ENCODE data around the gene PPP1R12C. TPM values are rescaled to one million over a fixed set of nuclear protein-coding genes. Genes with fewer than 3 reads are reported as not detected.
"Not testable (repeated sequence)": the region's sequence is repeated elsewhere in the genome, so short reads cannot be mapped to it uniquely, and the experiment has no call there.

The PPP1R12C gene
- total RNA-seq, 4 donors from 2014 or later: 113 to 512 (median 193) TPM

- Histone ChIP-seq H3K4me3 (peak overlapping the region in 2 of 4 donors; percentile 8 to 24), H3K4me1 (peaks cover 0 to 12% (median 3%) of the 10 kb centered on the region in 4 donors), H3K27me3 (peaks cover 0 to 21% of the 10 kb centered on the region in 2 donors), H3K9me3 (peaks cover 0 to 6% (median 0%) of the 10 kb centered on the region in 4 donors), H3K36me3 (no peaks in the 10 kb centered on the region), H3K27ac (no peak overlapping the region)
- TF ChIP-seq, protein P1, sequence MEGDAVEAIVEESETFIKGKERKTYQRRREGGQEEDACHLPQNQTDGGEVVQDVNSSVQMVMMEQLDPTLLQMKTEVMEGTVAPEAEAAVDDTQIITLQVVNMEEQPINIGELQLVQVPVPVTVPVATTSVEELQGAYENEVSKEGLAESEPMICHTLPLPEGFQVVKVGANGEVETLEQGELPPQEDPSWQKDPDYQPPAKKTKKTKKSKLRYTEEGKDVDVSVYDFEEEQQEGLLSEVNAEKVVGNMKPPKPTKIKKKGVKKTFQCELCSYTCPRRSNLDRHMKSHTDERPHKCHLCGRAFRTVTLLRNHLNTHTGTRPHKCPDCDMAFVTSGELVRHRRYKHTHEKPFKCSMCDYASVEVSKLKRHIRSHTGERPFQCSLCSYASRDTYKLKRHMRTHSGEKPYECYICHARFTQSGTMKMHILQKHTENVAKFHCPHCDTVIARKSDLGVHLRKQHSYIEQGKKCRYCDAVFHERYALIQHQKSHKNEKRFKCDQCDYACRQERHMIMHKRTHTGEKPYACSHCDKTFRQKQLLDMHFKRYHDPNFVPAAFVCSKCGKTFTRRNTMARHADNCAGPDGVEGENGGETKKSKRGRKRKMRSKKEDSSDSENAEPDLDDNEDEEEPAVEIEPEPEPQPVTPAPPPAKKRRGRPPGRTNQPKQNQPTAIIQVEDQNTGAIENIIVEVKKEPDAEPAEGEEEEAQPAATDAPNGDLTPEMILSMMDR (IDR thresholded peaks at IDR 0.05): no peak
- TF ChIP-seq POLR2A (IDR thresholded peaks at IDR 0.05): no peak
- peak in 2 of 3 donors; percentile 68 to 82 for DNase-seq
Measured at GRCh38 chr19:55156202-55157063, 39.0 kb upstream of the PPP1R12C start.

- Histone ChIP-seq H3K27me3 (peaks cover 0 to 14% of the 10 kb centered on the region in 2 donors), H3K4me3 (peak overlapping the region in 1 of 4 donors; percentile 8), H3K4me1 (peaks cover 0 to 12% (median 3%) of the 10 kb centered on the region in 4 donors)
- not testable (repeated sequence) for H3K36me3 ChIP-seq, H3K27ac ChIP-seq, H3K9me3 ChIP-seq, DNase-seq
Measured at GRCh38 chr19:55155784-55156183, 38.3 kb upstream of the PPP1R12C start.

GRCh38 chr19:55153652-55154264 is 36.3 kb upstream of the PPP1R12C start:
- Histone ChIP-seq H3K27ac (no peak overlapping the region), H3K4me1 (peaks cover 0 to 12% (median 3%) of the 10 kb centered on the region in 4 donors), H3K4me3 (no peak overlapping the region), H3K27me3 (peaks cover 0 to 14% of the 10 kb centered on the region in 2 donors), H3K36me3 (no peaks in the 10 kb centered on the region), H3K9me3 (no peaks in the 10 kb centered on the region)
- TF ChIP-seq, protein P1 (IDR thresholded peaks at IDR 0.05): no peak
- TF ChIP-seq POLR2A (IDR thresholded peaks at IDR 0.05): no peak
- DNase-seq: no peak

- Histone ChIP-seq H3K4me3 (no peak overlapping the region), H3K9me3 (no peaks in the 10 kb centered on the region), H3K27me3 (peaks cover 0 to 8% of the 10 kb centered on the region in 2 donors), H3K36me3 (no peaks in the 10 kb centered on the region), H3K4me1 (peaks cover 0 to 12% (median 3%) of the 10 kb centered on the region in 4 donors), H3K27ac (no peak overlapping the region)
- TF ChIP-seq, protein P1 (IDR thresholded peaks at IDR 0.05): no peak
- TF ChIP-seq POLR2A (IDR thresholded peaks at IDR 0.05): no peak
- no peak for DNase-seq
Measured at GRCh38 chr19:55152017-55152416, 34.6 kb upstream of the PPP1R12C start.

DNA sequence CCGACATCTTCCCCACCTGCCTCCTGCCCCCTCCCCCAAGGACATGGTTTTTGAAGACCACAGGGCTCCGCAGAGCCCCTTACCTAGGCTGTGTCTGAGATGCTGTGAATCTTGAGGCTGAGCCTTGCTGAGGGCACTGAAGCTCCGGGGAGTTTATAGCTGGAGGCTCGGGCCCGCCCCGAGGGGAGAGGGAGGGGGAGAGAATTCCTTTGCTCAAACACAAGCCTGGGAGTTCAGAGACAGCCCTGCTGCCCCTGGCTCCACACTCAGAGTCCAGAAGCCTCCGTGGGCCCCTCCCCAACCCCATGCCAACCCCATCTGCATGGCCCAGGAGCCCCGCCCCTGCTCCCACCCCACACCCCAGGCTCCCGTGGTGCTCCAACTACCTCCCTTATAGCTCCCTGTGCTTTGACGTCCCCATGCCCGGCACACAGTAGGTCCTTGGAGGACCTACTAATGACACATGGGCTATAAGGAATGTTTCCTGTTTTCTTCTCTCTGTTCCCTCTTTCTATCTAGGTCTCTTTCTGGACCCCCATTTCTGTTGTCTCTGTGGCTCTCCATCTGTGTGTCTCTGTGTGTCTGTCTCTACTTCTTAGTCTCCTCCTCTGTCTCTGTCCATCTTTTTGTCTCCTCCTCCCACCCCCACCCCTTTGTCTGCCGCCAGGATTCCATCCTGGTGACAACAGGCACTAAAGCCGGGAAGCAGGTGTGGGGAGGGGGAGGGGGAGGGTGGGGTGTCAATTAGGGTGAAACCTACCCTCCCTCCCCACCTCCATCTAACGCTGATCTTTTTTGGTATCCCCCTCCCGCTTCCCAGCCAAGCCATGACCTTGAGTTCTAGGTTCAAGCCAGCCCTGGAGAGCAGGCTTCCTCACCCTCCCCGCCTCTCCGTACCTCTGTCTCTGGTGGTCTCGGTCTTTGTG is 31.9 kb upstream of the PPP1R12C start, which contains the start of gene TNNT1:
Gene TNNT1, minus strand, starts transcription at position 129 of the 926 bp plus-strand sequence. CDS start 2,049 bp downstream, outside the sequence.
- no peak within 1 kb of the TSS for H3K4me3 ChIP-seq
- no peak for DNase-seq
- TF ChIP-seq, protein P1 (IDR thresholded peaks at IDR 0.05): no peak
- no peak for TF ChIP-seq POLR2A (IDR thresholded peaks at IDR 0.05)
- H3K9me3 ChIP-seq: no peaks in the 10 kb centered on the region
- no peaks in the 10 kb centered on the region for H3K36me3 ChIP-seq
- peaks cover 0 to 15% of the 10 kb centered on the region in 2 donors for H3K27me3 ChIP-seq
- H3K27ac ChIP-seq: no peak within 1 kb of the TSS
- H3K4me1 ChIP-seq: peaks cover 0 to 11% (median 2%) of the 10 kb centered on the region in 4 donors

All from Peyer's patch (tissue), 4 donors.